CD8-positive, alpha-beta memory T cell (primary cell): ENCODE measurements around the gene FOS. TPM values are rescaled to one million over a fixed set of nuclear protein-coding genes. Genes with fewer than 3 reads are reported as not detected.
"Not testable (repeated sequence)": the region's sequence is repeated elsewhere in the genome, so short reads cannot be mapped to it uniquely, and the experiment has no call there.

ENCODE experiments used
- CTCF ChIA-PET: fragments of 350-600 bp; sonication (Branson Sonifier 250); formaldehyde crosslinking; loops from one replicate; lab custom pipeline; 2021; ENCODE audit warnings: antibody characterized with exemption; lab: Charles Lee
- POLR2A ChIA-PET: fragments of 350-600 bp; sonication (Branson Sonifier 250); formaldehyde crosslinking; loops from one replicate; lab custom pipeline; 2021; ENCODE audit warnings: antibody characterized with exemption; lab: Charles Lee
- DNase-seq, 5 donors: peaks; one replicate each; pipeline versions ENCODE4 v3.0.0 to v3.0.0-alpha.2; 2020 to 2022; ENCODE audit warnings: mixed read lengths in 1 of 5
- H3K27ac ChIP-seq: one replicate; pipeline ENCODE4 v1.7.0; 2013; ENCODE audit warnings: low read depth, mild to moderate bottlenecking, low read length, moderate library complexity
- H3K27me3 ChIP-seq: 2 replicates; pipeline ENCODE4 v1.7.0; 2013; ENCODE audit warnings: low read length, mild to moderate bottlenecking; ENCODE audit not compliant: insufficient read depth, poor library complexity, severe bottlenecking
- H3K36me3 ChIP-seq: 2 replicates; pipeline ENCODE4 v1.7.0; 2013; ENCODE audit warnings: mild to moderate bottlenecking, low read length, moderate library complexity; ENCODE audit not compliant: insufficient read depth
- H3K4me1 ChIP-seq: 2 replicates; pipeline ENCODE4 v1.7.0; 2013; ENCODE audit warnings: mild to moderate bottlenecking, low read length, moderate library complexity; ENCODE audit not compliant: insufficient read depth
- H3K4me3 ChIP-seq: 2 replicates; pipeline ENCODE4 v1.7.0; 2013; ENCODE audit warnings: mild to moderate bottlenecking, low read length
- H3K9me3 ChIP-seq: 2 replicates; pipeline ENCODE4 v1.7.0; 2013; ENCODE audit warnings: mild to moderate bottlenecking, low read length
- H3K27ac Mint-ChIP-seq, 8 donors: one replicate each; pipeline ENCODE4 v1.8.0; 2020 to 2021; ENCODE audit warnings: mixed read lengths in 8 of 8, mild to moderate bottlenecking in 6 of 8, inconsistent platforms in 3 of 8, moderate library complexity in 3 of 8
- H3K27me3 Mint-ChIP-seq, 2 donors: one replicate each; pipeline ENCODE4 v1.8.0; 2020 to 2021; ENCODE audit warnings: mixed read lengths in 2 of 2, mild to moderate bottlenecking in 1 of 2, moderate library complexity in 1 of 2
- H3K36me3 Mint-ChIP-seq, 3 donors: one replicate each; pipeline ENCODE4 v1.8.0; 2020 to 2021; ENCODE audit warnings: mixed read lengths in 3 of 3, inconsistent platforms in 1 of 3, mild to moderate bottlenecking in 1 of 3
- H3K4me1 Mint-ChIP-seq, 3 donors: one replicate each; pipeline ENCODE4 v1.8.0; 2020 to 2021; ENCODE audit warnings: mixed read lengths in 3 of 3, inconsistent platforms in 1 of 3, mild to moderate bottlenecking in 1 of 3
- H3K4me3 Mint-ChIP-seq, 7 donors: one replicate each; pipeline ENCODE4 v1.8.0; 2020 to 2021; ENCODE audit warnings: mixed read lengths in 7 of 7, mild to moderate bottlenecking in 6 of 7, moderate library complexity in 4 of 7, inconsistent platforms in 2 of 7
- H3K9me3 Mint-ChIP-seq, 5 donors: one replicate each; pipeline ENCODE4 v1.8.0; 2020 to 2022; ENCODE audit warnings: mixed read lengths in 5 of 5, mild to moderate bottlenecking in 3 of 5, moderate library complexity in 2 of 5, inconsistent platforms in 1 of 5
- polyA plus RNA-seq: library from polyadenylated mRNA; unstranded; fragments of 300-500 nt; fragmentation: Illumina TruSeq; gene quantifications from one replicate; pipeline ENCODE4 v1.2.3, GENCODE V29; 2021
- total RNA-seq, 2 experiments: library from RNA; stranded (reverse); gene quantifications; one replicate each; pipeline ENCODE4 v1.2.3, GENCODE V29; 2021

FOS gene
- total and polyA plus RNA-seq, 3 experiments from 2014 or later = 15.2 to 768 (median 16.8) TPM

- Mint-ChIP-seq H3K9me3 (no peaks in the 10 kb centered on the region), H3K27ac (peak overlapping the region in 3 of 8 donors; percentile 23 to 44 (median 42)), H3K36me3 (no peaks in the 10 kb centered on the region), H3K4me1 (peaks cover 36 to 38% (median 37%) of the 10 kb centered on the region in 3 donors), H3K27me3 (peaks cover 0 to 1% of the 10 kb centered on the region in 2 donors), H3K4me3 (no peak overlapping the region)
- Histone ChIP-seq H3K27me3 (no peaks in the 10 kb centered on the region), H3K36me3 (no peaks in the 10 kb centered on the region), H3K27ac (no peak overlapping the region), H3K9me3 (no peaks in the 10 kb centered on the region), H3K4me3 (no peak overlapping the region), H3K4me1 (peaks cover 47% of the 10 kb centered on the region)
- CTCF ChIA-PET = interaction anchor here (1.0 to 5.3 kb wide), 7 partner anchors 9 to 103 kb away, joined by 3 to 43 read pairs (median 7); no protein-coding TSS in a partner anchor
- POLR2A ChIA-PET = no interaction called here
- no peak for DNase-seq
These were observed 44.2 kb upstream of the FOS start for GRCh38 chr14:75234173-75235115.

- H3K9me3 Mint-ChIP-seq, H3K27me3 Mint-ChIP-seq, H3K27me3 ChIP-seq, H3K36me3 ChIP-seq, POLR2A ChIA-PET, H3K4me3 Mint-ChIP-seq, H3K36me3 Mint-ChIP-seq, H3K27ac Mint-ChIP-seq, H3K9me3 ChIP-seq, H3K4me3 ChIP-seq, DNase-seq, H3K27ac ChIP-seq: not testable (repeated sequence)
- CTCF ChIA-PET = interaction anchor here (1.0 to 3.6 kb wide), 3 partner anchors 8 to 70 kb away, joined by 3 to 10 read pairs (median 5); no protein-coding TSS in a partner anchor
- peaks cover 29 to 31% (median 30%) of the 10 kb centered on the region in 3 donors for H3K4me1 Mint-ChIP-seq
- peaks cover 39% of the 10 kb centered on the region for H3K4me1 ChIP-seq
These were observed 43.4 kb upstream of the FOS start for GRCh38 chr14:75235198-75235597.

- Histone ChIP-seq H3K27ac (no peak overlapping the region), H3K9me3 (no peaks in the 10 kb centered on the region), H3K36me3 (no peaks in the 10 kb centered on the region), H3K4me3 (no peak overlapping the region), H3K27me3 (no peaks in the 10 kb centered on the region), H3K4me1 (peaks cover 27% of the 10 kb centered on the region)
- Mint-ChIP-seq H3K4me1 (peaks cover 16 to 18% (median 17%) of the 10 kb centered on the region in 3 donors), H3K36me3 (no peaks in the 10 kb centered on the region), H3K9me3 (no peaks in the 10 kb centered on the region), H3K27me3 (peaks cover 0 to 4% of the 10 kb centered on the region in 2 donors), H3K27ac (no peak overlapping the region), H3K4me3 (no peak overlapping the region)
- ChIA-PET CTCF (no interaction called here), POLR2A (no interaction called here)
- DNase-seq = no peak
These were observed 42.2 kb upstream of the FOS start for GRCh38 chr14:75236467-75236866.

DNA sequence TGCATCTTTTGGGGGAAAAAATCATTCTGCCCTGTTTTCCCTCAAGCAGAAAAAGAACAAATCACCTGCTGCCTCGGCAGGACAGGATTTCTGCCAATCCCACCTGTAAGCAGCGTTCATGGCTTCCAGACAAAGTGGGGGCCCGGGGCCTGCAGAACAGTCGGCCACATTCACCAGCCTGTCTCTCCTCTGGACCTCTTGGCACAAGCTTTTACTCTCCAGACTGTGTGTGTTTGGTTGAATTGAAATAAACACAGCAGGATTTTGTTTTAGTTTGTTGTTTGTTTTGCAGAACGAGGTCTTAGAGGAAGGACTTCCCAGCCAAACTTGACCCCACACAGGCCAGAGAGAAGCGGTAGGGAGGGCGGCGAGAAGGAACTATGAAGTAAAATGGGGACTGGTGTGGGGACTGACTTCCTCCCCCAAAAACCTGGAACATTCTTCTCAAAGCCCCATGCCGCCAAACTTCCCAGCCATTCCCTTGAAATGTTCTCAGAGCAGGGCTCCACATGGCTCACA is 41.7 kb upstream of the FOS start:
- no peaks in the 10 kb centered on the region for H3K9me3 Mint-ChIP-seq
- no peak overlapping the region for H3K27ac ChIP-seq
- no peak overlapping the region for H3K4me3 Mint-ChIP-seq
- H3K4me1 ChIP-seq = peaks cover 22% of the 10 kb centered on the region
- POLR2A ChIA-PET = no interaction called here
- H3K27me3 ChIP-seq = no peaks in the 10 kb centered on the region
- CTCF ChIA-PET = no interaction called here
- no peaks in the 10 kb centered on the region for H3K9me3 ChIP-seq
- H3K36me3 Mint-ChIP-seq = no peaks in the 10 kb centered on the region
- H3K27ac Mint-ChIP-seq = no peak overlapping the region
- H3K4me3 ChIP-seq = no peak overlapping the region
- no peaks in the 10 kb centered on the region for H3K36me3 ChIP-seq
- H3K27me3 Mint-ChIP-seq = peaks cover 0 to 4% of the 10 kb centered on the region in 2 donors
- DNase-seq = no peak
- H3K4me1 Mint-ChIP-seq = peaks cover 15 to 18% (median 15%) of the 10 kb centered on the region in 3 donors

DNA sequence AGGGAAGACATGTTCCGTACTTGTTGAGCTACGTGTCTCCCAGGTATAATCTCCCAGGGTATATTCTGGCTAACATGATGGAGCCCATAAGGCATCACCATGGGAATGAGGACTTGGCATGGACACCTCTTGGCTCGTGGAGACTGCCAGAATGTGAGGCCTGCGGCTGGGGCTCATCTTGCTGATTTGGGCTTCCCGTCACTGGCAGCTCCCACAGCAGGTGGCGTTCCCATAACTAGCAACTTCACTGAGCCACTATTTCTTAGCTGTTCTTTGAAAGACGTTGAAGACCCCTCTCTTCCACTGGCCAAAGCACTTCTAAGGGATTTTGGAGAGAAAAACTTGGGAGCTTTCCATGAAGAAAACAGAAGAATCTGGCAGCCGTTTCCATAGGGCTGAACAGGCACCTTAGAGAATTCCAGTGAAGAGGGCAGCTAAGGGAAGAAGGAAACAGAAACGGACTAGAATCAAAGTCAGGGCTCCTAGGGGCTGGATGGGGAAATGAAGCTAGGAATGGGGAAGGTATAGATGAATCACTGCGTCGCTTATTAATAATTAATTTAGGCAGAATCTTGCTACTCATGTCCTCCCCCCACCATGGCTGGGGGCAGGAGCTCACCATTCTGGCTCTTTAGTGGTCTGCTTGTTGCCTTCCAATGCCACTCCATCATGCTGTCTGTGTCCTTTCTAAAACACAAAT is 39.7 kb upstream of the FOS start:
- Histone ChIP-seq H3K9me3 (no peaks in the 10 kb centered on the region), H3K4me1 (peaks cover 6% of the 10 kb centered on the region), H3K27ac (no peak overlapping the region), H3K27me3 (no peaks in the 10 kb centered on the region), H3K4me3 (no peak overlapping the region), H3K36me3 (no peaks in the 10 kb centered on the region)
- peaks cover 0 to 3% (median 0%) of the 10 kb centered on the region in 3 donors for H3K4me1 Mint-ChIP-seq
- H3K27ac Mint-ChIP-seq = peak overlapping the region in 2 of 8 donors; percentile 56 to 74
- CTCF ChIA-PET = interaction anchor here (0.5 to 1.4 kb wide), 4 partner anchors 28 to 92 kb away, joined by 3 to 5 read pairs (median 3); no protein-coding TSS in a partner anchor
- H3K4me3 Mint-ChIP-seq = no peak overlapping the region
- POLR2A ChIA-PET = interaction anchor here (1.2 kb wide), 1 partner anchor 9 kb away, joined by 5 read pairs; no protein-coding TSS in a partner anchor
- H3K9me3 Mint-ChIP-seq = no peaks in the 10 kb centered on the region
- no peak for DNase-seq
- no peaks in the 10 kb centered on the region for H3K36me3 Mint-ChIP-seq
- H3K27me3 Mint-ChIP-seq = peaks cover 0 to 4% of the 10 kb centered on the region in 2 donors

- Histone ChIP-seq H3K9me3 (no peaks in the 10 kb centered on the region), H3K27ac (no peak overlapping the region), H3K36me3 (no peaks in the 10 kb centered on the region), H3K4me3 (no peak overlapping the region), H3K27me3 (no peaks in the 10 kb centered on the region), H3K4me1 (peaks cover under 1% of the 10 kb centered on the region)
- Mint-ChIP-seq H3K4me3 (no peak overlapping the region), H3K27ac (no peak overlapping the region), H3K4me1 (peaks cover 0 to under 1% (median under 1%) of the 10 kb centered on the region in 3 donors), H3K9me3 (no peaks in the 10 kb centered on the region), H3K27me3 (peaks cover 0 to 2% of the 10 kb centered on the region in 2 donors), H3K36me3 (no peaks in the 10 kb centered on the region)
- DNase-seq = no peak
- POLR2A ChIA-PET = interaction anchor here (0.8 kb wide), 1 partner anchor 9 kb away, joined by 3 read pairs; no protein-coding TSS in a partner anchor
- CTCF ChIA-PET = no interaction called here
These were observed 37.8 kb upstream of the FOS start for GRCh38 chr14:75240781-75241180.

GRCh38 chr14:75242546-75243273 is 35.9 kb upstream of the FOS start:
- H3K9me3 ChIP-seq = no peaks in the 10 kb centered on the region
- no peak overlapping the region for H3K4me3 Mint-ChIP-seq
- DNase-seq = no peak
- H3K4me3 ChIP-seq = no peak overlapping the region
- no peaks in the 10 kb centered on the region for H3K27me3 ChIP-seq
- CTCF ChIA-PET = interaction anchor here (1.6 to 1.7 kb wide), 2 partner anchors 8 to 53 kb away, joined by 5 to 7 read pairs; no protein-coding TSS in a partner anchor
- H3K9me3 Mint-ChIP-seq = no peaks in the 10 kb centered on the region
- peaks cover 19% of the 10 kb centered on the region for H3K4me1 ChIP-seq
- peaks cover 0 to 2% of the 10 kb centered on the region in 2 donors for H3K27me3 Mint-ChIP-seq
- no peaks in the 10 kb centered on the region for H3K36me3 Mint-ChIP-seq
- no peaks in the 10 kb centered on the region for H3K36me3 ChIP-seq
- H3K27ac Mint-ChIP-seq = no peak overlapping the region
- POLR2A ChIA-PET = interaction anchor here (0.6 kb wide), 1 partner anchor 11 kb away, joined by 4 read pairs; no protein-coding TSS in a partner anchor
- no peak overlapping the region for H3K27ac ChIP-seq
- peaks cover 18 to 20% (median 19%) of the 10 kb centered on the region in 3 donors for H3K4me1 Mint-ChIP-seq
